OCI-LY7 (cell line): Measurements from ENCODE around the gene HES4. TPM values are rescaled to one million over a fixed set of nuclear protein-coding genes. Genes with fewer than 3 reads are reported as not detected.

Experiments used
- BruUV-seq: library from RNA; stranded (reverse); fragments of 400-500 nt; replicated peaks from 2 replicates; lab custom pipeline; 2021; lab: Mats Ljungman, UMichigan
- CTCF ChIA-PET: fragments of 300-600 bp; sonication (Branson Sonifier 250); formaldehyde crosslinking; loops from one replicate; lab custom pipeline; 2022; ENCODE audit warnings: antibody characterized with exemption; ENCODE audit not compliant: unreplicated experiment; lab: Charles Lee
- POLR2A ChIA-PET: fragments of 300-600 bp; sonication (Branson Sonifier 250); formaldehyde crosslinking; loops from one replicate; lab custom pipeline; 2022; ENCODE audit warnings: antibody characterized with exemption; lab: Charles Lee
- DNase-seq: peaks from one replicate; pipeline ENCODE4 v3.0.0-alpha.2; 2015; ENCODE audit warnings: low spot score
- H2AFZ ChIP-seq: fragments of 200-600 bp; sonication (generic), shearing (Covaris generic); 2 replicates; pipeline ENCODE4 v1.6.1; 2014; ENCODE audit warnings: mild to moderate bottlenecking, antibody characterized with exemption, low read length, moderate library complexity
- H3K27ac ChIP-seq: fragments of 200-600 bp; sonication (generic); 2 replicates; pipeline ENCODE4 v1.5.1; 2014; ENCODE audit warnings: mixed run types, low read depth, mild to moderate bottlenecking, moderate library complexity, low read length, inconsistent platforms; ENCODE audit not compliant: poor library complexity, severe bottlenecking
- H3K36me3 ChIP-seq: fragments of 200-600 bp; sonication (generic); 2 replicates; pipeline ENCODE4 v1.6.1; 2014; ENCODE audit warnings: mild to moderate bottlenecking, antibody characterized with exemption, low read length, moderate library complexity, mixed read lengths; ENCODE audit not compliant: insufficient read depth
- H3K4me1 ChIP-seq: fragments of 200-600 bp; sonication (generic); 2 replicates; pipeline ENCODE4 v1.5.1; 2014; ENCODE audit warnings: mild to moderate bottlenecking, low read length; ENCODE audit not compliant: insufficient read depth, poor library complexity, severe bottlenecking
- H3K4me2 ChIP-seq: fragments of 200-600 bp; sonication (generic); 2 replicates; pipeline ENCODE4 v1.6.1; 2014; ENCODE audit warnings: mild to moderate bottlenecking, low read length
- H3K4me3 ChIP-seq: fragments of 200-600 bp; sonication (generic); 2 replicates; pipeline ENCODE4 v1.5.1; 2014; ENCODE audit warnings: mild to moderate bottlenecking, low read depth, low read length; ENCODE audit not compliant: poor library complexity, severe bottlenecking
- H3K79me2 ChIP-seq: fragments of 200-600 bp; sonication (generic); 2 replicates; pipeline ENCODE4 v1.6.1; 2016; ENCODE audit warnings: low read depth, mild to moderate bottlenecking, low read length, moderate library complexity, mixed read lengths; ENCODE audit not compliant: insufficient read depth
- H3K9me2 ChIP-seq: fragments of 200-600 bp; sonication (generic); 2 replicates; pipeline ENCODE4 v1.6.1; 2016; ENCODE audit warnings: mild to moderate bottlenecking, low read length, mixed read lengths; ENCODE audit not compliant: insufficient read depth
- H3K9me3 ChIP-seq: fragments of 200-600 bp; sonication (generic); 2 replicates; pipeline ENCODE4 v1.6.1; 2014; ENCODE audit warnings: mild to moderate bottlenecking, mixed run types, low read length, mixed read lengths
- H4K20me1 ChIP-seq: fragments of 200-600 bp; sonication (generic); 2 replicates; pipeline ENCODE4 v1.6.1; 2014; ENCODE audit warnings: mild to moderate bottlenecking, antibody characterized with exemption, low read length, moderate library complexity, mixed read lengths; ENCODE audit not compliant: insufficient read depth
- EZH2phosphoT487 ChIP-seq: fragments of 200-600 bp; sonication (generic); IDR thresholded peaks from 2 replicates; pipeline ENCODE4 v1.6.1; 2018; ENCODE audit warnings: low read depth, borderline replicate concordance, mild to moderate bottlenecking, mixed run types, antibody characterized with exemption, low read length, moderate library complexity, mixed read lengths
- intact Hi-C: fragments of 100-400 bp; cut with micrococcal nuclease; formaldehyde crosslinking; loops from one replicate; pipeline ENCODE4 v1.10.0; 2022; ENCODE audit not compliant: unreplicated experiment
- total RNA-seq, 2 experiments: library from RNA; depleted of rRNA in 1 of 2; stranded (reverse); fragments of >200 nt in 1 of 2; shearing (Covaris generic) in 1 of 2; gene quantifications; 2 replicates each; pipeline ENCODE4 v1.2.3, GENCODE V29; 2014 to 2022
- TF ChIP-seq, protein P1 (sequence below): fragments of 200-600 bp; sonication (generic); conservative IDR thresholded peaks from 2 replicates; pipeline ENCODE4 v1.5.1; 2014; ENCODE audit warnings: mild to moderate bottlenecking, antibody characterized with exemption, low read length, moderate library complexity, mixed read lengths

HES4 gene
- total RNA-seq, 2 experiments from 2014 or later, result not detected

DNA sequence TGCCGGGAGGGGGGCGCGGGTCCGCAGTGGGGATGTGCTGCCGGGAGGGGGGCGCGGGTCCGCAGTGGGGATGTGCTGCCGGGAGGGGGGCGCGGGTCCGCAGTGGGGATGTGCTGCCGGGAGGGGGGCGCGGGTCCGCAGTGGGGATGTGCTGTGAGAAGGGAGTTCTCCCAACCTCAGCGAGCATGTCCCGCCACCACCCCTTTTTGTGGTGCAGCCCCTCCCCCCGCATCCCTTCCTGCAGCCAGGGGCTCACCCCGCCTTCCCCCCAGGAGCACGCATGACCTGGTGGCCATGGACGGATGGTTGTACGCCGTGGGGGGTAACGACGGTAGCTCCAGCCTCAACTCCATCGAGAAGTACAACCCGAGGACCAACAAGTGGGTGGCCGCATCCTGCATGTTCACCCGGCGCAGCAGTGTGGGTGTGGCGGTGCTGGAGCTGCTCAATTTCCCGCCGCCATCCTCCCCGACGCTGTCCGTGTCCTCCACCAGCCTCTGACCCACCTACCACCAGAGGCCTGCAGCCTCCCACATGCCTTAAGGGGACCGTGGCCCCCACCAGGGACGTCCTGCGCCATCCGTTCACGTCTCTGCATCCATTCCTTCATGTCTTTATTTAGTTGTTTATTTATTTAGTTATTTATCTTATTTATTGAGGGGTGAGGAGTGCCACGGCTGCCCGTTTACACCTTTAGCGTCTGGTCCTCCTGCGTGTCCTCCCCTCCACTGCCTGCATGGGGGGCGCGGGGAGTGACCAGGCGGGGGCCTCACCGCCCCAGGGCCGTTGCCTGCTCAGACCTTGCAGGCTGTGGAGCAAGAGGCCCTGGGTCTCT lies 35.0 kb downstream of the HES4 start:
- Histone ChIP-seq H4K20me1 (no peaks in the 10 kb centered on the region), H3K9me2 (no peaks in the 10 kb centered on the region), H3K9me3 (no peaks in the 10 kb centered on the region), H3K4me2 (no peak overlapping the region), H2AFZ (no peak overlapping the region), H3K27ac (no peak overlapping the region), H3K4me3 (no peak overlapping the region), H3K4me1 (peaks cover 6% of the 10 kb centered on the region), H3K79me2 (no peaks in the 10 kb centered on the region), H3K36me3 (no peaks in the 10 kb centered on the region)
- CTCF ChIA-PET, result no interaction called here
- DNase-seq, result no peak
- TF ChIP-seq, protein P1, sequence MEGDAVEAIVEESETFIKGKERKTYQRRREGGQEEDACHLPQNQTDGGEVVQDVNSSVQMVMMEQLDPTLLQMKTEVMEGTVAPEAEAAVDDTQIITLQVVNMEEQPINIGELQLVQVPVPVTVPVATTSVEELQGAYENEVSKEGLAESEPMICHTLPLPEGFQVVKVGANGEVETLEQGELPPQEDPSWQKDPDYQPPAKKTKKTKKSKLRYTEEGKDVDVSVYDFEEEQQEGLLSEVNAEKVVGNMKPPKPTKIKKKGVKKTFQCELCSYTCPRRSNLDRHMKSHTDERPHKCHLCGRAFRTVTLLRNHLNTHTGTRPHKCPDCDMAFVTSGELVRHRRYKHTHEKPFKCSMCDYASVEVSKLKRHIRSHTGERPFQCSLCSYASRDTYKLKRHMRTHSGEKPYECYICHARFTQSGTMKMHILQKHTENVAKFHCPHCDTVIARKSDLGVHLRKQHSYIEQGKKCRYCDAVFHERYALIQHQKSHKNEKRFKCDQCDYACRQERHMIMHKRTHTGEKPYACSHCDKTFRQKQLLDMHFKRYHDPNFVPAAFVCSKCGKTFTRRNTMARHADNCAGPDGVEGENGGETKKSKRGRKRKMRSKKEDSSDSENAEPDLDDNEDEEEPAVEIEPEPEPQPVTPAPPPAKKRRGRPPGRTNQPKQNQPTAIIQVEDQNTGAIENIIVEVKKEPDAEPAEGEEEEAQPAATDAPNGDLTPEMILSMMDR, result no peak
- TF ChIP-seq EZH2phosphoT487, result no peak
- BruUV-seq, result no TSS peak
- POLR2A ChIA-PET, result no interaction called here
- intact Hi-C loops, result no loop called here

DNA sequence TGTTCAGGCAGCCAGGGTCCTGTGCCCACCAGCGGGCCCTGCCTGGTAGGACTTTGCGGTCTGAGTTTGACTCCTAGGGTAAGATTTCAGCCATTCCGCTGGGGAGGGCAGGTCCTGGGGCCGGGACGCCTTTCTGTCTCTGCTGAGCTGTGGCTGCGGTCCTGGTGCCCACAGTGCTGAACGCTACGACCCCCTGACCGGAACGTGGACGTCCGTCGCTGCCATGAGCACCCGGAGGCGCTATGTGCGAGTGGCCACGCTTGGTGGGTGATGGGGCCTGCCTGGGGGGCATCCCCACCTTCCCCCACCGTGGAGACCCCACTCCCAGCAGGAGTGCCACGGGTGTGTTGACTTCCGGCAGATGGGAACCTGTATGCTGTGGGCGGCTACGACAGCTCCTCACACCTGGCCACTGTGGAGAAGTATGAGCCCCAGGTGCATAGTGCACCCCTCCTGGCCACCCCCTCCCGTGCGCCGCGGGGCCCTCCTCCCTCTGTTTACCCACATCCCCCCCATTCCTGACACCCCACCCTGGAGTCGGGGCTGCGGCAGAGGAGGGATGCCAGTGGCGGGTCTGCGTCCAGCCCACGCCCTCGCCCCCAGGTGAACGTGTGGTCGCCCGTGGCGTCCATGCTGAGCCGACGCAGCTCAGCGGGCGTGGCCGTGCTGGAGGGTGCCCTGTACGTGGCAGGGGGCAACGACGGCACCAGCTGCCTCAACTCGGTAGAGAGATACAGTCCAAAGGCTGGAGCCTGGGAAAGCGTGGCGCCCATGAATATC lies 36.0 kb downstream of the HES4 start:
- no peak for DNase-seq
- H3K79me2 ChIP-seq, result peaks cover 1% of the 10 kb centered on the region
- ChIA-PET POLR2A (no interaction called here), CTCF (no interaction called here)
- intact Hi-C loops, result no loop called here
- no peaks in the 10 kb centered on the region for H4K20me1 ChIP-seq
- no TSS peak for BruUV-seq
- no peak overlapping the region for H2AFZ ChIP-seq
- H3K4me3 ChIP-seq, result no peak overlapping the region
- no peak for TF ChIP-seq EZH2phosphoT487
- TF ChIP-seq, protein P1, result no peak
- H3K27ac ChIP-seq, result no peak overlapping the region
- H3K4me1 ChIP-seq, result peaks cover 6% of the 10 kb centered on the region
- no peaks in the 10 kb centered on the region for H3K9me2 ChIP-seq
- no peak overlapping the region for H3K4me2 ChIP-seq
- no peaks in the 10 kb centered on the region for H3K36me3 ChIP-seq
- H3K9me3 ChIP-seq, result no peaks in the 10 kb centered on the region

GRCh38 chr1:963301-963651 lies 36.6 kb downstream of the HES4 start:
- no peaks in the 10 kb centered on the region for H3K36me3 ChIP-seq
- CTCF ChIA-PET, result no interaction called here
- H3K4me2 ChIP-seq, result no peak overlapping the region
- intact Hi-C loops, result no loop called here
- peaks cover 6% of the 10 kb centered on the region for H3K4me1 ChIP-seq
- no TSS peak for BruUV-seq
- peaks cover 8% of the 10 kb centered on the region for H3K79me2 ChIP-seq
- H3K4me3 ChIP-seq, result no peak overlapping the region
- no peaks in the 10 kb centered on the region for H4K20me1 ChIP-seq
- POLR2A ChIA-PET, result no interaction called here
- no peak for TF ChIP-seq EZH2phosphoT487
- TF ChIP-seq, protein P1, result no peak
- no peak for DNase-seq
- H3K9me3 ChIP-seq, result no peaks in the 10 kb centered on the region
- H2AFZ ChIP-seq, result no peak overlapping the region
- no peak overlapping the region for H3K27ac ChIP-seq
- no peaks in the 10 kb centered on the region for H3K9me2 ChIP-seq
